C4-2B (cell line): ENCODE measurements around the gene TECPR2.

Source experiments
- CTCF ChIP-seq: fragments of 450-650 bp; conservative IDR thresholded peaks from 2 replicates; pipeline ENCODE4 v1.5.1; 2017; ENCODE audit warnings: mild to moderate bottlenecking
- ZFX ChIP-seq: fragments of 450-650 bp; IDR thresholded peaks from 2 replicates; pipeline ENCODE4 v1.6.1; 2017

GRCh38 chr14:102424923-102425322, 62.2 kb downstream of the TECPR2 start:
- TF ChIP-seq CTCF (no peak), ZFX (no peak)
